ENCODE data around the gene TCHH.

The TCHH gene

GRCh38 chr1:152115344-152115743 lies at the start of gene TCHH:
Gene TCHH, minus strand, starts transcription at chr1:152115444. Its CDS starts 1,364 bp downstream, at chr1:152114080.
- no peak for ATAC-seq
- TF ChIP-seq ZNF565 (CRISPR knock-in tag; conservative IDR thresholded peaks at IDR 0.05; ENCODE audit: low read depth) (no peak), SNAI2 (CRISPR knock-in tag; IDR thresholded peaks at IDR 0.05) (no peak), CREB5 (CRISPR knock-in tag; IDR thresholded peaks at IDR 0.05; ENCODE audit: low read depth) (no peak), RARB (CRISPR knock-in tag; IDR thresholded peaks at IDR 0.05) (no peak), ZC3H10 (CRISPR knock-in tag; IDR thresholded peaks at IDR 0.05) (no peak), ESRRG (CRISPR knock-in tag; IDR thresholded peaks at IDR 0.05) (no peak), TCF4 (CRISPR knock-in tag; IDR thresholded peaks at IDR 0.05; ENCODE audit: borderline replicate concordance) (no peak), POU6F1 (CRISPR knock-in tag; IDR thresholded peaks at IDR 0.05; ENCODE audit: borderline replicate concordance, low read depth) (no peak), CSRNP3 (CRISPR knock-in tag; IDR thresholded peaks at IDR 0.05) (no peak), CSDC2 (CRISPR knock-in tag; IDR thresholded peaks at IDR 0.05) (no peak), ZNF70 (CRISPR knock-in tag; IDR thresholded peaks at IDR 0.05) (no peak), BACH2 (CRISPR knock-in tag; IDR thresholded peaks at IDR 0.05; ENCODE audit: borderline replicate concordance) (no peak), OSR1 (CRISPR knock-in tag; IDR thresholded peaks at IDR 0.05) (no peak), TOX (CRISPR knock-in tag; IDR thresholded peaks at IDR 0.05; ENCODE audit: borderline replicate concordance) (no peak), PATZ1 (CRISPR knock-in tag; IDR thresholded peaks at IDR 0.05; ENCODE audit: borderline replicate concordance) (no peak)

- ATAC-seq, result no peak
- TF ChIP-seq CSDC2 (CRISPR knock-in tag; IDR thresholded peaks at IDR 0.05), result no peak
- no peak for TF ChIP-seq CREB5 (CRISPR knock-in tag; IDR thresholded peaks at IDR 0.05; ENCODE audit: low read depth)
Measured at GRCh38 chr1:152164517-152165136, 49.4 kb upstream of the TCHH start.

GRCh38 chr1:152162792-152163463 lies 47.7 kb upstream of the TCHH start:
- TF ChIP-seq ZC3H10 (CRISPR knock-in tag; IDR thresholded peaks at IDR 0.05) (peak; percentile 58; the same call in 1 of the 2 replicates), TOX (CRISPR knock-in tag; IDR thresholded peaks at IDR 0.05; ENCODE audit: borderline replicate concordance) (peak; percentile 30; the same call in 1 of the 2 replicates), ZNF565 (CRISPR knock-in tag; conservative IDR thresholded peaks at IDR 0.05; ENCODE audit: low read depth) (no peak), OSR1 (CRISPR knock-in tag; IDR thresholded peaks at IDR 0.05) (no peak), CREB5 (CRISPR knock-in tag; IDR thresholded peaks at IDR 0.05; ENCODE audit: low read depth) (no peak), TCF4 (CRISPR knock-in tag; IDR thresholded peaks at IDR 0.05; ENCODE audit: borderline replicate concordance) (no peak), TSHZ2 (CRISPR knock-in tag; IDR thresholded peaks at IDR 0.05) (no peak)
- ATAC-seq, result peak; percentile 91

Measured in SK-N-SH treated with all-trans-retinoic acid at 6 μM for 48 hours (cell line).